ENCODE results near the gene LRRC4C.

Gene LRRC4C

GRCh38 chr11:40642284-40642683, 817.2 kb downstream of the LRRC4C start:
- Histone ChIP-seq H3K4me3 (ENCODE audit: low read length in 2 of 2) (no peak overlapping the region), H3K9me3 (ENCODE audit: control insufficient read depth in 2 of 2, low read length in 2 of 2) (peaks cover 0 to 2% of the 10 kb centered on the region in 2 donors), H3K27me3 (ENCODE audit: control insufficient read depth in 2 of 2, insufficient read depth in 2 of 2, low read length in 2 of 2) (no peaks in the 10 kb centered on the region), H3K36me3 (ENCODE audit: control insufficient read depth in 2 of 2, insufficient read depth in 2 of 2, low read length in 2 of 2) (no peaks in the 10 kb centered on the region), H3K9ac (ENCODE audit: low read depth in 1 of 2, low read length in 2 of 2) (no peak overlapping the region), H3K4me1 (ENCODE audit: control insufficient read depth in 2 of 2, insufficient read depth in 2 of 2, low read length in 2 of 2) (no peaks in the 10 kb centered on the region), H3K27ac (ENCODE audit: low read depth in 2 of 2, low read length in 2 of 2) (no peak overlapping the region)

DNA sequence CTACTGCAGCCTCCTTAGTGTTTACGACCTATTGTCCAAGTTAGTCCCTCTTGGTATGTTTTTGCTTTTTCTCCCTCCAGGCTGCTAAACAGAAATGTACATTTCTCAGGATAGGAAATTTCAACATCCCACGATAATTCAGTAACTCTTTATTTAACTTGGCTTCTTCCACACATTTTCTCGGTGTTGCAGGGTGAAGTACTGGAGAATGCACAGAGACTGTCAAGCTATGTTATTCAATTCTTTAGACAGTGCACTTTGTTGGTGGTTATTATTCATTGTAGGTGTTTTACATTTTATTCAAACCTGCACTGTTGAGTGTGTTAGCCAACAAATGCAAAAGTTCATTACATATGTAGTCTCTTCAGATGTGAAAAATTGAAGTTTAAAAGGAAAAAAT, 839.8 kb downstream of the LRRC4C start:
- no peaks in the 10 kb centered on the region for H3K27me3 ChIP-seq (ENCODE audit: control insufficient read depth in 2 of 2, insufficient read depth in 2 of 2, low read length in 2 of 2)
- H3K27ac ChIP-seq (ENCODE audit: low read depth in 2 of 2, low read length in 2 of 2), result no peak overlapping the region
- no peaks in the 10 kb centered on the region for H3K4me1 ChIP-seq (ENCODE audit: control insufficient read depth in 2 of 2, insufficient read depth in 2 of 2, low read length in 2 of 2)

DNA sequence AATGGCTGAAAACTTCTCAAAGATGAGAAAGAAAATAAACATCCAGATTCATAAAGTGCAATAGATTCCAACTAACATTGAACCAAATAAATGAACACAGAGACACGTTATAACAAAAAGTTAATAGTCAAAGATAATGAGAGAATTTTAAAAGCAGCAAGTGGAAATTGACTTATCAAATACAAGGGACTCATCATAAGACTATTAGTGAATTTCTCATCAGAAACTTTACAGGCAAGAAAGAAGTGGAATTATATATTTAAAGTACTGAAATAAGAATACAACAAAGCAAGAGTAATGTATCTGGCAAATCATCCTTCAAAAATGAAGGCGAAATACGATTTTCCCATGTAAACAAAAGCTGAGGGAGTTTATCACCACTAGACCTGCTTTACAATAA, 852.7 kb downstream of the LRRC4C start:
- Histone ChIP-seq H3K9ac (ENCODE audit: low read depth in 1 of 2, low read length in 2 of 2) (no peak overlapping the region), H3K4me3 (ENCODE audit: low read length in 2 of 2) (no peak overlapping the region), H3K36me3 (ENCODE audit: control insufficient read depth in 2 of 2, insufficient read depth in 2 of 2, low read length in 2 of 2) (no peaks in the 10 kb centered on the region), H3K27ac (ENCODE audit: low read depth in 2 of 2, low read length in 2 of 2) (no peak overlapping the region), H3K9me3 (ENCODE audit: control insufficient read depth in 2 of 2, low read length in 2 of 2) (peaks cover 7 to 16% of the 10 kb centered on the region in 2 donors), H3K27me3 (ENCODE audit: control insufficient read depth in 2 of 2, insufficient read depth in 2 of 2, low read length in 2 of 2) (no peaks in the 10 kb centered on the region), H3K4me1 (ENCODE audit: control insufficient read depth in 2 of 2, insufficient read depth in 2 of 2, low read length in 2 of 2) (no peaks in the 10 kb centered on the region)

More for the DNA sequence above, 839.8 kb downstream of the LRRC4C start:
- no peaks in the 10 kb centered on the region for H3K9me3 ChIP-seq (ENCODE audit: control insufficient read depth in 2 of 2, low read length in 2 of 2)
- no peak overlapping the region for H3K4me3 ChIP-seq (ENCODE audit: low read length in 2 of 2)
- no peaks in the 10 kb centered on the region for H3K36me3 ChIP-seq (ENCODE audit: control insufficient read depth in 2 of 2, insufficient read depth in 2 of 2, low read length in 2 of 2)
- H3K9ac ChIP-seq (ENCODE audit: low read depth in 1 of 2, low read length in 2 of 2), result no peak overlapping the region

DNA sequence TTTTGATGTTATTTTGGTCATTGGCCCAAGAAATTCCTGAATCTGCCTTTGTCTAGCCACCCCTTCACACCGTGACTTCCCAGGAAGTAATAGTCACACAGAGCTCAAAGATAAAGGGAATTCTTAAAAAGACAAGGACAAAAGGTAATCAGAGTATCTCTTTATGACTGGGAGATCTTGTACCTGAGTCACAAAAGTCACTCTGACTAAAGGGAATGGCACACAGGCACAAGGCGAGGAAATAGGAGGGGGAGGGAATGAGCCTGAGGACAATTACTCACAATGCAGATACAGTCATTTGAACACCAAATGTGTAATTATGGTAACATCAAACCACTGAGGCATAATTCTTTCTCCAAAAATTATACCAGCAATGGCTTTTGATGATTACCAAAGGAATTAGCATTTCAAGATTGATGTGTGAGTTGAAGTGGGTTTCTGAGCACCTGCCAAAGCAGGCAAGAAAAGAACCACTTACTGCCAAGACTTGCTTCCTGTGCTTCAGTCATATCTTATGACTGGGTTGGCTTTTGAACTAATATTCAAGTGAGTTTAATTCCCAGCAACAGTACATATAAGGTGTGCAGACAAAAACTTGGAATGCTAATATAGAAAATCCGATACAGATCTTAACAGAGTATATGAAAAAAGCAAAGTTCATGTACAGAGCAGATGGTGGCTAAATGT, 856.4 kb downstream of the LRRC4C start:
- peaks cover 7 to 14% of the 10 kb centered on the region in 2 donors for H3K9me3 ChIP-seq (ENCODE audit: control insufficient read depth in 2 of 2, low read length in 2 of 2)

GRCh38 chr11:40597546-40598113, 861.8 kb downstream of the LRRC4C start:
- no peak overlapping the region for H3K4me3 ChIP-seq (ENCODE audit: low read length in 2 of 2)
- no peak overlapping the region for H3K27ac ChIP-seq (ENCODE audit: low read depth in 2 of 2, low read length in 2 of 2)

More for the DNA sequence above, 856.4 kb downstream of the LRRC4C start:
- Histone ChIP-seq H3K27me3 (ENCODE audit: control insufficient read depth in 2 of 2, insufficient read depth in 2 of 2, low read length in 2 of 2) (no peaks in the 10 kb centered on the region), H3K36me3 (ENCODE audit: control insufficient read depth in 2 of 2, insufficient read depth in 2 of 2, low read length in 2 of 2) (no peaks in the 10 kb centered on the region), H3K4me1 (ENCODE audit: control insufficient read depth in 2 of 2, insufficient read depth in 2 of 2, low read length in 2 of 2) (no peaks in the 10 kb centered on the region), H3K27ac (ENCODE audit: low read depth in 2 of 2, low read length in 2 of 2) (no peak overlapping the region), H3K9ac (ENCODE audit: low read depth in 1 of 2, low read length in 2 of 2) (no peak overlapping the region), H3K4me3 (ENCODE audit: low read length in 2 of 2) (no peak overlapping the region)

DNA sequence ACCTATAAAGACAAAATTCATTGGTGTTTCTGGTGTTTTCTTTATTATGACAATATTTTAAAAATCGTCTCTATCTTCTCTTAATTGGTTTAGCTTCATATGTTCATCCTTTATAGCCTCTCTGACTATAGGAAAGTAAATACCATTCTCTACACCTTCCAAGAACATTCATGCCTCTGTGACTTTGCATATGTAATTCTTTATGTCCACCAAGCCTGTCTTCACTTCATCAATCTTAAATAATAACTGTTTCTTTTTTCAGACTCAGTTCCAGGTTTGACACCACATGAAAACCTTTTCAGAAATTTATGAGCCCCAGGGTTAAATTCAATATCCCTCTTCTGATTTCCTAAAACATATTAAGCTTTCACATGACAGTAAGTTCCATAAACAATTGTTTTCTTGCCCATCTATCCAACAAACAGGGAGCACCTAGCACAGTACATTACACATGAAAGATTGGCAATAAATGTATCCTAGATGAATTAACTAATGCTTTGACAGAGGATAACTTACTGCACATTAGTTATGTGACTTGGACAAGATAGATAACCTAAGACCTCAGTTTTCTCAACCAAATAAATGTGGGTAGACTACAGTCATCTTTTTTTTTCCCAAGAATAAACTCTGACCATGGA, 886.1 kb downstream of the LRRC4C start:
- no peaks in the 10 kb centered on the region for H3K27me3 ChIP-seq (ENCODE audit: control insufficient read depth in 2 of 2, insufficient read depth in 2 of 2, low read length in 2 of 2)
- H3K9me3 ChIP-seq (ENCODE audit: control insufficient read depth in 2 of 2, low read length in 2 of 2), result no peaks in the 10 kb centered on the region
- no peak overlapping the region for H3K9ac ChIP-seq (ENCODE audit: low read depth in 1 of 2, low read length in 2 of 2)
- H3K4me3 ChIP-seq (ENCODE audit: low read length in 2 of 2), result no peak overlapping the region
- H3K36me3 ChIP-seq (ENCODE audit: control insufficient read depth in 2 of 2, insufficient read depth in 2 of 2, low read length in 2 of 2), result no peaks in the 10 kb centered on the region
- H3K4me1 ChIP-seq (ENCODE audit: control insufficient read depth in 2 of 2, insufficient read depth in 2 of 2, low read length in 2 of 2), result no peaks in the 10 kb centered on the region
- H3K27ac ChIP-seq (ENCODE audit: low read depth in 2 of 2, low read length in 2 of 2), result no peak overlapping the region

More at GRCh38 chr11:40597546-40598113, 861.8 kb downstream of the LRRC4C start:
- no peaks in the 10 kb centered on the region for H3K4me1 ChIP-seq (ENCODE audit: control insufficient read depth in 2 of 2, insufficient read depth in 2 of 2, low read length in 2 of 2)
- H3K9me3 ChIP-seq (ENCODE audit: control insufficient read depth in 2 of 2, low read length in 2 of 2), result no peaks in the 10 kb centered on the region
- H3K27me3 ChIP-seq (ENCODE audit: control insufficient read depth in 2 of 2, insufficient read depth in 2 of 2, low read length in 2 of 2), result no peaks in the 10 kb centered on the region
- no peak overlapping the region for H3K9ac ChIP-seq (ENCODE audit: low read depth in 1 of 2, low read length in 2 of 2)
- no peaks in the 10 kb centered on the region for H3K36me3 ChIP-seq (ENCODE audit: control insufficient read depth in 2 of 2, insufficient read depth in 2 of 2, low read length in 2 of 2)

DNA sequence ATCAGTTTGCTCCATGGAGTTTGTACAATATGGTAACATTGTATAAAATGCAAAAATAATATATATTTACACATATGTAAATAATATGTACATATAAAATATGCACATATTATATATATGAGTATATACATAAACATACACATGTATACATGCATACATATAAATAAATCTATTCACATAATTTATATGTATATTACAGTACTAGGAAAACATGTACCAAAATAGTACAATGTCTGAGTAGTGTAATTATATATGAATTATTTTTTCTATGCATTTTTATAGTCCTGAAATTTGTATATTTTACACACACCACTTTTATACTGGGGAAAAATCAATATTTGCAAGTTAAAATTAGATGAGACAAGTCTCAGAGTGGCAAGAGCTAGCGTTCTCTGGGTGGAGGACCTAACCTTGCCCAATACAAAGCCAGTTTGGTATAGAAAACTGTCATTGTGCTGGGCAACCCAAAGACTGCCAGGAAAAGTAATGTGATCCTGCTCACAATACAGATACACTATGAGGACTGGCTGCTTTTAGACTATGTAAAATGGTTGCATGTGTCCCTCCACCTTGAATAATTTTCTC, 889.4 kb downstream of the LRRC4C start:
- Histone ChIP-seq H3K27me3 (ENCODE audit: control insufficient read depth in 2 of 2, insufficient read depth in 2 of 2, low read length in 2 of 2) (no peaks in the 10 kb centered on the region), H3K36me3 (ENCODE audit: control insufficient read depth in 2 of 2, insufficient read depth in 2 of 2, low read length in 2 of 2) (no peaks in the 10 kb centered on the region)

DNA sequence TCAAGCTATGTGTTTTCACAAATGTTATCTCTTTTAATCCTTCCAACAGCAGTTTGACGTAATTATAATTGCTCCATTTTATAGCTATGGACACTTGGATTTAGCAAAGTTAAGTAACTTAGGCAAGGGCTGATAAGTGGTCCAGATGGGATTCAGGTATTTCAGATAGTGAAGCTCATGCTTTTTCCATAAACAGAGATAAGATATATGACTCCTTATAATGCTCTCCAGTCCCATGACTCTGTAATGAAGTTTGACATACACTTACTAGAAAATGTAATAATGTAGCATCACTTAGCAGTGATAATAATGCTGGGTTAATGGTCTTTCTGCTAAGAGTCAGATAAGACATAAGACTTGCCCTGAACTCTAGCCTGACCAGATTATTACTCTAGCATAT, 892.1 kb downstream of the LRRC4C start:
- Histone ChIP-seq H3K9me3 (ENCODE audit: control insufficient read depth in 2 of 2, low read length in 2 of 2) (no peaks in the 10 kb centered on the region), H3K27me3 (ENCODE audit: control insufficient read depth in 2 of 2, insufficient read depth in 2 of 2, low read length in 2 of 2) (no peaks in the 10 kb centered on the region), H3K27ac (ENCODE audit: low read depth in 2 of 2, low read length in 2 of 2) (no peak overlapping the region), H3K4me1 (ENCODE audit: control insufficient read depth in 2 of 2, insufficient read depth in 2 of 2, low read length in 2 of 2) (no peaks in the 10 kb centered on the region), H3K9ac (ENCODE audit: low read depth in 1 of 2, low read length in 2 of 2) (no peak overlapping the region), H3K36me3 (ENCODE audit: control insufficient read depth in 2 of 2, insufficient read depth in 2 of 2, low read length in 2 of 2) (no peaks in the 10 kb centered on the region), H3K4me3 (ENCODE audit: low read length in 2 of 2) (no peak overlapping the region)

More for the DNA sequence above, 889.4 kb downstream of the LRRC4C start:
- Histone ChIP-seq H3K9ac (ENCODE audit: low read depth in 1 of 2, low read length in 2 of 2) (no peak overlapping the region), H3K4me3 (ENCODE audit: low read length in 2 of 2) (no peak overlapping the region), H3K9me3 (ENCODE audit: control insufficient read depth in 2 of 2, low read length in 2 of 2) (no peaks in the 10 kb centered on the region), H3K27ac (ENCODE audit: low read depth in 2 of 2, low read length in 2 of 2) (no peak overlapping the region), H3K4me1 (ENCODE audit: control insufficient read depth in 2 of 2, insufficient read depth in 2 of 2, low read length in 2 of 2) (no peaks in the 10 kb centered on the region)

- peaks cover 0 to 3% of the 10 kb centered on the region in 2 donors for H3K9me3 ChIP-seq (ENCODE audit: control insufficient read depth in 2 of 2, low read length in 2 of 2)
- H3K4me3 ChIP-seq (ENCODE audit: low read length in 2 of 2), result no peak overlapping the region
- H3K27me3 ChIP-seq (ENCODE audit: control insufficient read depth in 2 of 2, insufficient read depth in 2 of 2, low read length in 2 of 2), result no peaks in the 10 kb centered on the region
- no peaks in the 10 kb centered on the region for H3K4me1 ChIP-seq (ENCODE audit: control insufficient read depth in 2 of 2, insufficient read depth in 2 of 2, low read length in 2 of 2)
- no peaks in the 10 kb centered on the region for H3K36me3 ChIP-seq (ENCODE audit: control insufficient read depth in 2 of 2, insufficient read depth in 2 of 2, low read length in 2 of 2)
- H3K9ac ChIP-seq (ENCODE audit: low read depth in 1 of 2, low read length in 2 of 2), result no peak overlapping the region
- no peak overlapping the region for H3K27ac ChIP-seq (ENCODE audit: low read depth in 2 of 2, low read length in 2 of 2)
Observed at GRCh38 chr11:40544162-40544561, 915.3 kb downstream of the LRRC4C start.

- H3K27me3 ChIP-seq (ENCODE audit: control insufficient read depth in 2 of 2, insufficient read depth in 2 of 2, low read length in 2 of 2), result no peaks in the 10 kb centered on the region
Observed at GRCh38 chr11:40542821-40543220, 916.6 kb downstream of the LRRC4C start.

More at GRCh38 chr11:40542821-40543220, 916.6 kb downstream of the LRRC4C start:
- Histone ChIP-seq H3K9me3 (ENCODE audit: control insufficient read depth in 2 of 2, low read length in 2 of 2) (peaks cover 0 to 3% of the 10 kb centered on the region in 2 donors), H3K27ac (ENCODE audit: low read depth in 2 of 2, low read length in 2 of 2) (no peak overlapping the region), H3K4me3 (ENCODE audit: low read length in 2 of 2) (no peak overlapping the region), H3K4me1 (ENCODE audit: control insufficient read depth in 2 of 2, insufficient read depth in 2 of 2, low read length in 2 of 2) (no peaks in the 10 kb centered on the region), H3K9ac (ENCODE audit: low read depth in 1 of 2, low read length in 2 of 2) (no peak overlapping the region), H3K36me3 (ENCODE audit: control insufficient read depth in 2 of 2, insufficient read depth in 2 of 2, low read length in 2 of 2) (no peaks in the 10 kb centered on the region)
